ENCODE results near the gene PACRG.

DNA sequence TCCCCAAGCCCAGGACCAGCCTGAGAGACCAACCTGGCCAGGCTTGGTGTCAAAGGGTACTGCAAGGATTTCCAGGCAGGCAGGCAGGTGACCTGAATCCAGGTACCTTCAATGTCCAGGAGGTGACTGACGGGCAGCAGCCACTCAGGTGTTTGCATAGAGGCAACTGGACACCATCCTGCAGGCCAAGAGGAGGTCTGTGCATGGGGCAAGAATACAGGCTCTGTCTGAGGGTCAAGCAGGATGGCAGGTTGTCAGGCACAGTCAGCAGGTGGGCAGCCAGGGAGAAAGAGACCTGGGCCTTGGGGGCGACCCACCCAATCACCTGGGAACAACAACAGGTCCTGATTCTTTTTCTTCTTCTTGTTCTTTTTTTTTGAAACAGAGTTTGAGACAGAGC lies 527.5 kb downstream of the PACRG start:
- TF ChIP-seq, protein P1, sequence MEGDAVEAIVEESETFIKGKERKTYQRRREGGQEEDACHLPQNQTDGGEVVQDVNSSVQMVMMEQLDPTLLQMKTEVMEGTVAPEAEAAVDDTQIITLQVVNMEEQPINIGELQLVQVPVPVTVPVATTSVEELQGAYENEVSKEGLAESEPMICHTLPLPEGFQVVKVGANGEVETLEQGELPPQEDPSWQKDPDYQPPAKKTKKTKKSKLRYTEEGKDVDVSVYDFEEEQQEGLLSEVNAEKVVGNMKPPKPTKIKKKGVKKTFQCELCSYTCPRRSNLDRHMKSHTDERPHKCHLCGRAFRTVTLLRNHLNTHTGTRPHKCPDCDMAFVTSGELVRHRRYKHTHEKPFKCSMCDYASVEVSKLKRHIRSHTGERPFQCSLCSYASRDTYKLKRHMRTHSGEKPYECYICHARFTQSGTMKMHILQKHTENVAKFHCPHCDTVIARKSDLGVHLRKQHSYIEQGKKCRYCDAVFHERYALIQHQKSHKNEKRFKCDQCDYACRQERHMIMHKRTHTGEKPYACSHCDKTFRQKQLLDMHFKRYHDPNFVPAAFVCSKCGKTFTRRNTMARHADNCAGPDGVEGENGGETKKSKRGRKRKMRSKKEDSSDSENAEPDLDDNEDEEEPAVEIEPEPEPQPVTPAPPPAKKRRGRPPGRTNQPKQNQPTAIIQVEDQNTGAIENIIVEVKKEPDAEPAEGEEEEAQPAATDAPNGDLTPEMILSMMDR (IDR thresholded peaks at IDR 0.05): no peak
- no peak for TF ChIP-seq POLR2A (IDR thresholded peaks at IDR 0.05)
